Astrocyte (in vitro differentiated cells and primary cell): Measurements from ENCODE around the gene FN1. TPM values are rescaled to one million over a fixed set of nuclear protein-coding genes. Genes with fewer than 3 reads are reported as not detected.

Source experiments
- DNase-seq: peaks from one replicate; pipeline ENCODE4 v3.0.0-alpha.2; 2010; ENCODE audit warnings: low read depth
- FAIRE-seq: peaks from 2 replicates; lab custom pipeline; 2011; peaks lifted over from hg19 to GRCh38; lab: Jason Lieb, UNC
- H2AFZ ChIP-seq: 2 replicates; pipeline ENCODE4 v1.6.0; 2012; ENCODE audit warnings: low read depth, low read length, inconsistent platforms
- H3K27ac ChIP-seq: 2 replicates; pipeline ENCODE4 v1.5.1; 2011; ENCODE audit warnings: low read depth, low read length, inconsistent platforms
- H3K27me3 ChIP-seq: 2 replicates; pipeline ENCODE4 v1.6.0; 2011; ENCODE audit warnings: low read length, inconsistent platforms; ENCODE audit not compliant: insufficient read depth
- H3K36me3 ChIP-seq: 2 replicates; pipeline ENCODE4 v1.5.1; 2011; ENCODE audit warnings: low read length, inconsistent platforms; ENCODE audit not compliant: insufficient read depth
- H3K4me1 ChIP-seq: 2 replicates; pipeline ENCODE4 v1.5.1; 2011; ENCODE audit warnings: low read length, inconsistent platforms; ENCODE audit not compliant: insufficient read depth
- H3K4me2 ChIP-seq: 2 replicates; pipeline ENCODE4 v1.6.0; 2012; ENCODE audit warnings: low read length, inconsistent platforms
- H3K4me3 ChIP-seq: 2 replicates; pipeline ENCODE4 v1.5.1; 2011; ENCODE audit warnings: low read depth, mild to moderate bottlenecking, low read length, inconsistent platforms; ENCODE audit not compliant: insufficient read depth
- H3K79me2 ChIP-seq: 2 replicates; pipeline ENCODE4 v1.6.0; 2012; ENCODE audit warnings: mild to moderate bottlenecking, low read length, inconsistent platforms; ENCODE audit not compliant: insufficient read depth
- H3K9ac ChIP-seq: 2 replicates; pipeline ENCODE4 v1.6.0; 2012; ENCODE audit warnings: mild to moderate bottlenecking, low read length, inconsistent platforms
- H3K9me3 ChIP-seq: 2 replicates; pipeline ENCODE4 v1.5.1; 2012; ENCODE audit warnings: low read depth, mild to moderate bottlenecking, low read length, inconsistent platforms; ENCODE audit not compliant: insufficient read depth
- H4K20me1 ChIP-seq: 2 replicates; pipeline ENCODE4 v1.6.0; 2012; ENCODE audit warnings: low read length, inconsistent platforms; ENCODE audit not compliant: insufficient read depth
- H3K27ac Mint-ChIP-seq: one replicate; pipeline ENCODE4 v1.8.0; 2021; ENCODE audit warnings: mild to moderate bottlenecking, mixed read lengths; ENCODE audit not compliant: unreplicated experiment
- H3K27me3 Mint-ChIP-seq: one replicate; pipeline ENCODE4 v1.8.0; 2021; ENCODE audit warnings: low read depth, mixed read lengths; ENCODE audit not compliant: unreplicated experiment
- H3K36me3 Mint-ChIP-seq: one replicate; pipeline ENCODE4 v1.8.0; 2021; ENCODE audit warnings: low read depth, mixed read lengths; ENCODE audit not compliant: unreplicated experiment
- H3K4me1 Mint-ChIP-seq: one replicate; pipeline ENCODE4 v1.8.0; 2021; ENCODE audit warnings: low read depth, mixed read lengths; ENCODE audit not compliant: unreplicated experiment
- H3K4me3 Mint-ChIP-seq: one replicate; pipeline ENCODE4 v1.8.0; 2021; ENCODE audit warnings: mild to moderate bottlenecking, moderate library complexity, mixed read lengths; ENCODE audit not compliant: unreplicated experiment
- H3K9me3 Mint-ChIP-seq: one replicate; pipeline ENCODE4 v1.8.0; 2021; ENCODE audit warnings: mild to moderate bottlenecking, mixed read lengths; ENCODE audit not compliant: unreplicated experiment
- EZH2 ChIP-seq: IDR thresholded peaks from 2 replicates; pipeline ENCODE4 v1.6.1; 2012; ENCODE audit warnings: mild to moderate bottlenecking, low read length, inconsistent platforms; ENCODE audit not compliant: insufficient read depth
- total RNA-seq: library from RNA; stranded (reverse); gene quantifications from 2 replicates; pipeline ENCODE4 v1.2.1, GENCODE V29; 2021
- TF ChIP-seq, protein P1 (sequence below): IDR thresholded peaks from 2 replicates; pipeline ENCODE4 v1.5.1; 2011; ENCODE audit warnings: low read depth, mild to moderate bottlenecking, inconsistent platforms, low read length, moderate library complexity; ENCODE audit not compliant: insufficient read depth

The FN1 gene
- total RNA-seq, 1 donor from 2014 or later = 17,010 TPM

DNA sequence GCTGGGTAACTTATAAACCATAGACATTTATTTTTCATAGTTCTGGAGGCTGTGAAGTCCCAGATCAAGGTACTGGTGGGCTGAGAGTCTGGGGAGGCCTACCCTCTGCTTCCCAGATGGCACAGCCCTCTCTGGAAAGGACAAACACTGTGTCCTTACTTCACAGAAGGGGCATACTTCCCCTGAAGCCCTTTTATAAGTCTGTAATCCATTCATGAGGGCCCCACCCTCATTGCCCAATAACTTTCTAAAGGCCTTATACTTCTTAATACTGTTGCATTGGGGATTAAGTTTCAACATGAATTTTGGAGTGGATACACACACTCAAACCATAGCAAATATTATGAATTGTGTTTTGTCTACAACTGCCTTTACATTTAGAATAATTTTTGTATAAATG is 88.0 kb downstream of the FN1 start:
- no peak overlapping the region for H3K27ac ChIP-seq
- peaks cover 22% of the 10 kb centered on the region for H3K36me3 Mint-ChIP-seq
- no peaks in the 10 kb centered on the region for H3K27me3 Mint-ChIP-seq
- H3K79me2 ChIP-seq = peaks cover 2% of the 10 kb centered on the region
- no peak overlapping the region for H3K4me3 Mint-ChIP-seq
- TF ChIP-seq, protein P1, sequence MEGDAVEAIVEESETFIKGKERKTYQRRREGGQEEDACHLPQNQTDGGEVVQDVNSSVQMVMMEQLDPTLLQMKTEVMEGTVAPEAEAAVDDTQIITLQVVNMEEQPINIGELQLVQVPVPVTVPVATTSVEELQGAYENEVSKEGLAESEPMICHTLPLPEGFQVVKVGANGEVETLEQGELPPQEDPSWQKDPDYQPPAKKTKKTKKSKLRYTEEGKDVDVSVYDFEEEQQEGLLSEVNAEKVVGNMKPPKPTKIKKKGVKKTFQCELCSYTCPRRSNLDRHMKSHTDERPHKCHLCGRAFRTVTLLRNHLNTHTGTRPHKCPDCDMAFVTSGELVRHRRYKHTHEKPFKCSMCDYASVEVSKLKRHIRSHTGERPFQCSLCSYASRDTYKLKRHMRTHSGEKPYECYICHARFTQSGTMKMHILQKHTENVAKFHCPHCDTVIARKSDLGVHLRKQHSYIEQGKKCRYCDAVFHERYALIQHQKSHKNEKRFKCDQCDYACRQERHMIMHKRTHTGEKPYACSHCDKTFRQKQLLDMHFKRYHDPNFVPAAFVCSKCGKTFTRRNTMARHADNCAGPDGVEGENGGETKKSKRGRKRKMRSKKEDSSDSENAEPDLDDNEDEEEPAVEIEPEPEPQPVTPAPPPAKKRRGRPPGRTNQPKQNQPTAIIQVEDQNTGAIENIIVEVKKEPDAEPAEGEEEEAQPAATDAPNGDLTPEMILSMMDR = no peak
- TF ChIP-seq EZH2 = no peak
- H2AFZ ChIP-seq = no peak overlapping the region
- H3K36me3 ChIP-seq = peaks cover 51% of the 10 kb centered on the region
- H3K4me1 Mint-ChIP-seq = no peaks in the 10 kb centered on the region
- H3K9me3 ChIP-seq = no peaks in the 10 kb centered on the region
- H3K4me3 ChIP-seq = no peak overlapping the region
- no peak overlapping the region for H3K27ac Mint-ChIP-seq
- H3K9me3 Mint-ChIP-seq = no peaks in the 10 kb centered on the region
- no peak overlapping the region for H3K4me2 ChIP-seq
- FAIRE-seq = no peak
- H4K20me1 ChIP-seq = peaks cover 6% of the 10 kb centered on the region
- DNase-seq = no peak
- H3K4me1 ChIP-seq = no peaks in the 10 kb centered on the region
- H3K27me3 ChIP-seq = no peaks in the 10 kb centered on the region
- H3K9ac ChIP-seq = no peak overlapping the region

DNA sequence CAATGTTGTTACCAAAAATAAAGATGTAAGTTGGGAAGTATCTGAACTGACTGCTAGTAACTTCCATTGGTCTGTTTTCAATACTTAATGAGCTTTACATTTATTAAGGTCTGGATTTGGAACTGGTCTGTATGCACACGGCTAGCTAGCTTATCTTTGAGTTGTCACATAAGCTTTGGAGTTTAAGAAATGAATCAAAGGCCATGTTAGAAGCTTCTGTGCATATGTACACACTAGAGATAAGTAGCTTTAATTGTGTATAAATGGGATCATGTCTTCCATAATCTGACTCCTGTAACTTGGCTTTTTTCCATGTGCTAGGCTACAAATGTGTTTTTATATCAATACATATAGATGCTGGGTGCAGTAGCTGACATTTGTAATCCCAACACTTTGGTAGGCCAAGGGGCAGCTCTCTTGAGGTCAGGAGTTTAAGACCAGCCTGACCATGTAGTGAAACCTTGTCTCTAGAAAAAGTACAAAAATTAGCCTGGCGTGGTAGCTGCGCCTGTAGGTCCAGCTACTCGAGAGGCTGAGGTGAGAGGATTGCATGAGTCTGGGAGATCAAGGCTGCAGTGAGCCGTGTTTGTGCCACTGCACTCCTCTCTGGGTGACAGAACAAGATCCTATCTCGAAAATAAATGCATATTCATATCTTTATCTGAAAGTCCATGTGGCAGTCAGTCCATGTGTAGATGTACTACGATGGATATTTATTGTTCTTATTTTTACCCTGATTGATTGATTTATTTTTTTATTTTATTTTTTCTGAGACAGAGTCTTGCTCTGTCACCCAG is 96.8 kb downstream of the FN1 start:
- Histone ChIP-seq H3K4me3 (no peak overlapping the region), H2AFZ (no peak overlapping the region), H4K20me1 (peaks cover 7% of the 10 kb centered on the region), H3K36me3 (peaks cover 55% of the 10 kb centered on the region), H3K9ac (no peak overlapping the region), H3K9me3 (no peaks in the 10 kb centered on the region), H3K4me2 (no peak overlapping the region), H3K4me1 (no peaks in the 10 kb centered on the region), H3K27me3 (no peaks in the 10 kb centered on the region), H3K27ac (no peak overlapping the region), H3K79me2 (peaks cover 21% of the 10 kb centered on the region)
- H3K36me3 Mint-ChIP-seq = peaks cover 20% of the 10 kb centered on the region
- no peak overlapping the region for H3K27ac Mint-ChIP-seq
- DNase-seq = no peak
- H3K9me3 Mint-ChIP-seq = no peaks in the 10 kb centered on the region
- no peak for TF ChIP-seq EZH2
- TF ChIP-seq, protein P1 = no peak
- H3K4me1 Mint-ChIP-seq = no peaks in the 10 kb centered on the region
- no peak for FAIRE-seq
- H3K4me3 Mint-ChIP-seq = no peak overlapping the region
- no peaks in the 10 kb centered on the region for H3K27me3 Mint-ChIP-seq
